CD8-positive, alpha-beta memory T cell (primary cell): ENCODE measurements around the gene SLC40A1. TPM values are rescaled to one million over a fixed set of nuclear protein-coding genes. Genes with fewer than 3 reads are reported as not detected.

Experiments
- CTCF ChIA-PET: fragments of 350-600 bp; sonication (Branson Sonifier 250); formaldehyde crosslinking; loops from one replicate; lab custom pipeline; 2021; ENCODE audit warnings: antibody characterized with exemption; lab: Charles Lee
- POLR2A ChIA-PET: fragments of 350-600 bp; sonication (Branson Sonifier 250); formaldehyde crosslinking; loops from one replicate; lab custom pipeline; 2021; ENCODE audit warnings: antibody characterized with exemption; lab: Charles Lee
- DNase-seq, 5 donors: peaks; one replicate each; pipeline versions ENCODE4 v3.0.0 to v3.0.0-alpha.2; 2020 to 2022; ENCODE audit warnings: mixed read lengths in 1 of 5
- H3K27ac ChIP-seq: one replicate; pipeline ENCODE4 v1.7.0; 2013; ENCODE audit warnings: low read depth, mild to moderate bottlenecking, low read length, moderate library complexity
- H3K27me3 ChIP-seq: 2 replicates; pipeline ENCODE4 v1.7.0; 2013; ENCODE audit warnings: low read length, mild to moderate bottlenecking; ENCODE audit not compliant: insufficient read depth, poor library complexity, severe bottlenecking
- H3K36me3 ChIP-seq: 2 replicates; pipeline ENCODE4 v1.7.0; 2013; ENCODE audit warnings: mild to moderate bottlenecking, low read length, moderate library complexity; ENCODE audit not compliant: insufficient read depth
- H3K4me1 ChIP-seq: 2 replicates; pipeline ENCODE4 v1.7.0; 2013; ENCODE audit warnings: mild to moderate bottlenecking, low read length, moderate library complexity; ENCODE audit not compliant: insufficient read depth
- H3K4me3 ChIP-seq: 2 replicates; pipeline ENCODE4 v1.7.0; 2013; ENCODE audit warnings: mild to moderate bottlenecking, low read length
- H3K9me3 ChIP-seq: 2 replicates; pipeline ENCODE4 v1.7.0; 2013; ENCODE audit warnings: mild to moderate bottlenecking, low read length
- H3K27ac Mint-ChIP-seq, 8 donors: one replicate each; pipeline ENCODE4 v1.8.0; 2020 to 2021; ENCODE audit warnings: mixed read lengths in 8 of 8, mild to moderate bottlenecking in 6 of 8, inconsistent platforms in 3 of 8, moderate library complexity in 3 of 8
- H3K27me3 Mint-ChIP-seq, 2 donors: one replicate each; pipeline ENCODE4 v1.8.0; 2020 to 2021; ENCODE audit warnings: mixed read lengths in 2 of 2, mild to moderate bottlenecking in 1 of 2, moderate library complexity in 1 of 2
- H3K36me3 Mint-ChIP-seq, 3 donors: one replicate each; pipeline ENCODE4 v1.8.0; 2020 to 2021; ENCODE audit warnings: mixed read lengths in 3 of 3, inconsistent platforms in 1 of 3, mild to moderate bottlenecking in 1 of 3
- H3K4me1 Mint-ChIP-seq, 3 donors: one replicate each; pipeline ENCODE4 v1.8.0; 2020 to 2021; ENCODE audit warnings: mixed read lengths in 3 of 3, inconsistent platforms in 1 of 3, mild to moderate bottlenecking in 1 of 3
- H3K4me3 Mint-ChIP-seq, 7 donors: one replicate each; pipeline ENCODE4 v1.8.0; 2020 to 2021; ENCODE audit warnings: mixed read lengths in 7 of 7, mild to moderate bottlenecking in 6 of 7, moderate library complexity in 4 of 7, inconsistent platforms in 2 of 7
- H3K9me3 Mint-ChIP-seq, 5 donors: one replicate each; pipeline ENCODE4 v1.8.0; 2020 to 2022; ENCODE audit warnings: mixed read lengths in 5 of 5, mild to moderate bottlenecking in 3 of 5, moderate library complexity in 2 of 5, inconsistent platforms in 1 of 5
- polyA plus RNA-seq: library from polyadenylated mRNA; unstranded; fragments of 300-500 nt; fragmentation: Illumina TruSeq; gene quantifications from one replicate; pipeline ENCODE4 v1.2.3, GENCODE V29; 2021
- total RNA-seq, 2 experiments: library from RNA; stranded (reverse); gene quantifications; one replicate each; pipeline ENCODE4 v1.2.3, GENCODE V29; 2021

The SLC40A1 gene
- total and polyA plus RNA-seq, 3 experiments from 2014 or later: 1.9 to 13.7 (median 2.7) TPM

GRCh38 chr2:189623049-189623448 is 42.5 kb upstream of the SLC40A1 start:
- no peak overlapping the region for H3K27ac Mint-ChIP-seq
- H3K27me3 Mint-ChIP-seq: no peaks in the 10 kb centered on the region
- Histone ChIP-seq H3K27me3 (no peaks in the 10 kb centered on the region), H3K9me3 (no peaks in the 10 kb centered on the region), H3K36me3 (no peaks in the 10 kb centered on the region), H3K27ac (no peak overlapping the region), H3K4me3 (no peak overlapping the region), H3K4me1 (peaks cover 8% of the 10 kb centered on the region)
- ChIA-PET POLR2A (interaction anchor here (0.6 kb wide), 1 partner anchor 40 kb away, joined by 4 read pairs; no protein-coding TSS in a partner anchor), CTCF (no interaction called here)
- no peaks in the 10 kb centered on the region for H3K9me3 Mint-ChIP-seq
- H3K36me3 Mint-ChIP-seq: peaks cover 0 to 4% (median 3%) of the 10 kb centered on the region in 3 donors
- DNase-seq: no peak
- no peak overlapping the region for H3K4me3 Mint-ChIP-seq
- peaks cover 0 to 12% (median 0%) of the 10 kb centered on the region in 3 donors for H3K4me1 Mint-ChIP-seq

DNA sequence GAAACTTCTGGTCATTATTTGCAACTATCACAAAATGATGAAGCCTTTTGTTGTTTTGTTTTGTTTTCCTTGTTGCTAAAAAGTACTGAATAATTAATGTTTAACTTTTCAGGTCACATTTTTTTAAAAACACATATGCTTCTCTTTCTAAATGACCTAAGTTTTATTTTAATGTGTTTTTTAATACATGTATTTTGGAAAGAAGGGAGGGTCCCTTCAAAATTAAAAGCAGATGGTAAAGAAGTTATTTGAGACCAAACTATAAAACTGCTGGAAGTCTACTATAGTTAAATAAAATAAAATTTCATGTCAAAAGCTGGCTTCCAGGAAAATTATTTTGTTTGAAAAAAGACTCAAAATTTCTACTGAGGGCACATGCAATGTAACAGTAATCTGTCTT is 41.2 kb upstream of the SLC40A1 start:
- H3K36me3 ChIP-seq: no peaks in the 10 kb centered on the region
- no peaks in the 10 kb centered on the region for H3K27me3 Mint-ChIP-seq
- H3K27ac ChIP-seq: no peak overlapping the region
- peaks cover 0 to 3% (median 0%) of the 10 kb centered on the region in 3 donors for H3K36me3 Mint-ChIP-seq
- H3K4me3 ChIP-seq: no peak overlapping the region
- ChIA-PET CTCF (no interaction called here), POLR2A (no interaction called here)
- no peak overlapping the region for H3K4me3 Mint-ChIP-seq
- H3K4me1 Mint-ChIP-seq: peaks cover 0 to 12% (median 0%) of the 10 kb centered on the region in 3 donors
- no peaks in the 10 kb centered on the region for H3K9me3 Mint-ChIP-seq
- H3K9me3 ChIP-seq: no peaks in the 10 kb centered on the region
- H3K4me1 ChIP-seq: peaks cover 8% of the 10 kb centered on the region
- H3K27me3 ChIP-seq: no peaks in the 10 kb centered on the region
- DNase-seq: no peak
- no peak overlapping the region for H3K27ac Mint-ChIP-seq

DNA sequence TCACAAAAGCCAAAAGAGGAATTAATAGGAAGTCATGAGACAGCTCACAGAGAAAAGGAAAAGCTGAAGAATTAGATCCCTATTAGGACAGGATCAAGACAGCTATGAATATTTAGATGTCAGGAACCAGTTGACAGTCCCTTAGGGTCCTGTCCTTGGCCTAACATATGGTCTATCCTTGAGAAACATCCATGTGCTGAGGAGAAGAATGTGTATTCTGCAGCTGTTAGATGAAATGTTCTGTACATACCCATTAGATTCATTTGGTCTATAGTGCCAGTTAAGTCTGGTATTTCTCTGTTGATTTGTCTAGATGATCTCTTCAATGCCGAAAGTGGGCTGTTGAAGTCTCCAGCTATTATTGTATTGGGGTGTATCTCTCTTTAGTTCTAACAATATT is 37.6 kb upstream of the SLC40A1 start:
- ChIA-PET POLR2A (no interaction called here), CTCF (interaction anchor here (1.7 kb wide), 1 partner anchor 9 kb away, joined by 5 read pairs; no protein-coding TSS in a partner anchor)

DNA sequence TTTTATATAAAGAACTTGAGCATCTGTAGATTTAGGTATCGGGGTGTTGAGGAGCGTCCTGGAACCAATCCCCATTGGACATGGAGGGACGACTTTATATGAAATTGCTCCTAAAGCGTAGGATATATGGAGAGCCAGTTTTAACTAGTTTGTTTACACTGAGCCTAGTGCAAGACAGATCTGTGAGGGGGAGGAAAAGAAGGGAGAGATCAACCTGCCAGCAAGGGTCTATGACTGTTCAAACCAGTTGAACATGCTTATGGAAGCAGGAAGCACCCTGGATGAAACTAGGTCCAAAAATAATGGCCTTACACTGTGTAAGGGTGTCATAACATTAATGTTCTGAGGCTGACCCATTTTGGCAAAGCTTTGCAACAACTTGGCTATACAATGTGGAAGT is 34.0 kb upstream of the SLC40A1 start:
- no peak overlapping the region for H3K4me3 ChIP-seq
- Mint-ChIP-seq H3K4me1 (no peaks in the 10 kb centered on the region), H3K9me3 (no peaks in the 10 kb centered on the region), H3K36me3 (no peaks in the 10 kb centered on the region), H3K27ac (no peak overlapping the region), H3K4me3 (no peak overlapping the region), H3K27me3 (peaks cover 0 to 3% of the 10 kb centered on the region in 2 donors)
- DNase-seq: no peak
- POLR2A ChIA-PET: no interaction called here
- CTCF ChIA-PET: no interaction called here
- H3K27me3 ChIP-seq: no peaks in the 10 kb centered on the region
- no peaks in the 10 kb centered on the region for H3K36me3 ChIP-seq
- H3K9me3 ChIP-seq: no peaks in the 10 kb centered on the region
- no peak overlapping the region for H3K27ac ChIP-seq
- H3K4me1 ChIP-seq: no peaks in the 10 kb centered on the region

More for the DNA sequence above, 37.6 kb upstream of the SLC40A1 start:
- Mint-ChIP-seq H3K9me3 (no peaks in the 10 kb centered on the region), H3K27me3 (peaks cover 0 to 3% of the 10 kb centered on the region in 2 donors), H3K4me3 (no peak overlapping the region), H3K4me1 (peaks cover 0 to 6% (median 0%) of the 10 kb centered on the region in 3 donors), H3K36me3 (no peaks in the 10 kb centered on the region), H3K27ac (no peak overlapping the region)
- Histone ChIP-seq H3K4me3 (no peak overlapping the region), H3K9me3 (no peaks in the 10 kb centered on the region), H3K36me3 (no peaks in the 10 kb centered on the region), H3K27ac (no peak overlapping the region), H3K27me3 (no peaks in the 10 kb centered on the region), H3K4me1 (no peaks in the 10 kb centered on the region)
- DNase-seq: no peak

GRCh38 chr2:189613650-189614420 is 33.2 kb upstream of the SLC40A1 start:
- no peaks in the 10 kb centered on the region for H3K4me1 ChIP-seq
- no peaks in the 10 kb centered on the region for H3K27me3 ChIP-seq
- no peaks in the 10 kb centered on the region for H3K9me3 ChIP-seq
- Mint-ChIP-seq H3K9me3 (no peaks in the 10 kb centered on the region), H3K4me3 (no peak overlapping the region), H3K36me3 (no peaks in the 10 kb centered on the region), H3K27me3 (peaks cover 0 to 3% of the 10 kb centered on the region in 2 donors), H3K4me1 (no peaks in the 10 kb centered on the region), H3K27ac (no peak overlapping the region)
- ChIA-PET CTCF (no interaction called here), POLR2A (no interaction called here)
- no peak overlapping the region for H3K27ac ChIP-seq
- H3K36me3 ChIP-seq: no peaks in the 10 kb centered on the region
- no peak for DNase-seq
- H3K4me3 ChIP-seq: no peak overlapping the region

DNA sequence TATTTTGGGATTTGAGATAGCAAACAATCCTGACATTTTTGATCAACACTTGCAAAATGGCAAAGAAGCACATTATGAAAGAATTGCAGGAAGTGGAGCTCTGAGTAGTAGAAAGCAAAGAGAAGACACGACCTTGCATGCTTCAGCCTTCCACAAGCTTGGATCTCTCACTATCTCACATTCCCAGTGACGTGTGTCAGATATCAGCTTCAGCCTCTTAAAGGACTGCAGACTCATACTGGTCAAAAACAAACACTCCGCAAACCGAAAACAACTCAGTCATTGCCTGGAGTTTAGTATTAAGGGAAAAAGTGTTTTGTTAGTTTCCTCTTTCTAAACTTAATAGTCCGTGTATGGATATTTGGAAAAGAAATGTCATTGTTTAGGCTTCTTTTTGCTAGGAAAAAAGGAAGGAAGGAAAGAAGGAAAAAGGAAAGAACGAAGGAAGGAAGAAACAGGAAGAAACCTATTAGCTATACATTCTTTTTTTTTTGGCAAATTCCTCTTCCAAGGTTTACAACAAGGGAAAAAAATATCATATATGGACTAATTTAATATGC is 32.6 kb upstream of the SLC40A1 start:
- Mint-ChIP-seq H3K36me3 (no peaks in the 10 kb centered on the region), H3K27me3 (peaks cover 0 to 3% of the 10 kb centered on the region in 2 donors), H3K4me1 (no peaks in the 10 kb centered on the region), H3K4me3 (peak overlapping the region in 1 of 7 donors; percentile 44), H3K27ac (no peak overlapping the region), H3K9me3 (no peaks in the 10 kb centered on the region)
- H3K9me3 ChIP-seq: no peaks in the 10 kb centered on the region
- H3K27ac ChIP-seq: no peak overlapping the region
- DNase-seq: no peak
- no peaks in the 10 kb centered on the region for H3K4me1 ChIP-seq
- H3K36me3 ChIP-seq: no peaks in the 10 kb centered on the region
- CTCF ChIA-PET: no interaction called here
- POLR2A ChIA-PET: no interaction called here
- H3K27me3 ChIP-seq: no peaks in the 10 kb centered on the region
- H3K4me3 ChIP-seq: no peak overlapping the region

DNA sequence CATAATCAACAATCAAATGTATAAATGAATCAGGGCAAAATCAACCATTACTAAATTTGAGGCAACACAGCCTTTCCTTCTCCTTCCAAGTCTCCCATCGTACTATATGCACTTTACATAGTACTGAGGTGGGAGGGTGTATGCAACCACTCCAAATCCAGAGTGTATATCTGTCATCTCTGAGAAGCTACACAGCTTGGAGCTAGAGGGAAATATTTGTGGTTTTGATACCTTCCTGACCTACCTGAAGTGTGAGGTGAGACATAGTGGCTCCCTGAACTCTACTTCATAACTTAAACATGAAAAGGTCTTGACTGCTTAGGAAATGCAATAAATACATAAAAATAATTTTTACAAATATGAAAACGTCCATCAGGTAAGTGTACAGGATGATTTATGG is 30.1 kb upstream of the SLC40A1 start:
- no peaks in the 10 kb centered on the region for H3K36me3 ChIP-seq

DNA sequence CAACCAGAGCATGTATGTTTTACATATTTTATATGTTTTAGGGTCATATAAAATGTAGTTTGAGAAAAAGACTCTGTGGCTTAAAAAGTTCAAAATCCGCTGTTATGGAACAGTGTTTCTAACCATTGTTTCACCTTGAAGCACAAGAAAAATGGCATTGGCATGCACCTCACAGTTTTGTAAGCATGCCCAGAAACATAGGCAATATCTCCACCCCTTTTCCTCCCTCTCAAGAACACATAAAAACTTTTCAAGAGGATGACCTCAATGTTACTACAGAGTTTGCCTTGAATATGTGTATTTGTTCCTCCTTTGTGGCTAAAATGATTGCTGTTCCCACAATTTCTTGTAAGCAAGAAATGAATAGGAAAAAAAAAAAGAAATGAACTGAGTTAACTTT is 29.3 kb upstream of the SLC40A1 start:
- no peaks in the 10 kb centered on the region for H3K27me3 Mint-ChIP-seq
- Histone ChIP-seq H3K36me3 (no peaks in the 10 kb centered on the region), H3K9me3 (no peaks in the 10 kb centered on the region), H3K4me1 (no peaks in the 10 kb centered on the region), H3K27ac (no peak overlapping the region), H3K27me3 (no peaks in the 10 kb centered on the region), H3K4me3 (no peak overlapping the region)
- no peaks in the 10 kb centered on the region for H3K4me1 Mint-ChIP-seq
- no peaks in the 10 kb centered on the region for H3K36me3 Mint-ChIP-seq
- POLR2A ChIA-PET: no interaction called here
- CTCF ChIA-PET: interaction anchor here (1.5 kb wide), 1 partner anchor 25 kb away, joined by 4 read pairs; no protein-coding TSS in a partner anchor
- no peak overlapping the region for H3K4me3 Mint-ChIP-seq
- no peak for DNase-seq
- H3K27ac Mint-ChIP-seq: no peak overlapping the region
- H3K9me3 Mint-ChIP-seq: no peaks in the 10 kb centered on the region

More for the DNA sequence above, 30.1 kb upstream of the SLC40A1 start:
- CTCF ChIA-PET: interaction anchor here (1.5 kb wide), 1 partner anchor 26 kb away, joined by 4 read pairs; no protein-coding TSS in a partner anchor
- no peak overlapping the region for H3K27ac Mint-ChIP-seq
- no peaks in the 10 kb centered on the region for H3K4me1 Mint-ChIP-seq
- no peak overlapping the region for H3K4me3 Mint-ChIP-seq
- Histone ChIP-seq H3K4me1 (no peaks in the 10 kb centered on the region), H3K27ac (no peak overlapping the region), H3K4me3 (no peak overlapping the region), H3K27me3 (no peaks in the 10 kb centered on the region), H3K9me3 (no peaks in the 10 kb centered on the region)
- H3K27me3 Mint-ChIP-seq: no peaks in the 10 kb centered on the region
- POLR2A ChIA-PET: no interaction called here
- H3K36me3 Mint-ChIP-seq: no peaks in the 10 kb centered on the region
- H3K9me3 Mint-ChIP-seq: no peaks in the 10 kb centered on the region
- DNase-seq: no peak
